WTC11 (cell line): ENCODE data around the gene E2F4. TPM values are rescaled to one million over a fixed set of nuclear protein-coding genes. Genes with fewer than 3 reads are reported as not detected.
A peak's percentile ranks its signal among the peaks of the same experiment; 100 is the strongest.

Experiments used
- ATAC-seq: fragments of 200-7000 bp; cut with Tn5 transposase; 2 replicates; pipeline ENCODE4 v1.10.0; 2021; ENCODE audit warnings: mild to moderate bottlenecking, moderate library complexity
- CTCF ChIA-PET: fragments of 300-600 bp; sonication (Branson Sonifier 250); formaldehyde crosslinking; loops from one replicate; lab custom pipeline; 2021; ENCODE audit warnings: antibody characterized with exemption; lab: Charles Lee
- POLR2A ChIA-PET: fragments of 350-600 bp; sonication (Branson Sonifier 250); formaldehyde crosslinking; loops from one replicate; lab custom pipeline; 2021; ENCODE audit warnings: antibody characterized with exemption; lab: Charles Lee
- DNase-seq: peaks from one replicate; pipeline ENCODE4 v3.0.0; 2021; ENCODE audit warnings: low spot score
- H3K27ac Mint-ChIP-seq: 2 replicates; pipeline ENCODE4 v1.8.0; 2021; ENCODE audit warnings: mixed read lengths
- H3K27me3 Mint-ChIP-seq: 2 replicates; pipeline ENCODE4 v1.8.0; 2021; ENCODE audit warnings: low read depth, mild to moderate bottlenecking, moderate library complexity, mixed read lengths
- H3K36me3 Mint-ChIP-seq: 2 replicates; pipeline ENCODE4 v1.8.0; 2021; ENCODE audit warnings: mixed read lengths
- H3K4me1 Mint-ChIP-seq: 2 replicates; pipeline ENCODE4 v1.8.0; 2022; ENCODE audit warnings: mixed read lengths
- H3K4me3 Mint-ChIP-seq: 2 replicates; pipeline ENCODE4 v1.8.0; 2021; ENCODE audit warnings: mild to moderate bottlenecking, moderate library complexity, mixed read lengths
- H3K9me3 Mint-ChIP-seq: 2 replicates; pipeline ENCODE4 v1.8.0; 2021; ENCODE audit warnings: mixed read lengths
- ATF6 ChIP-seq: sonication (generic); formaldehyde crosslinking; IDR thresholded peaks from 2 replicates; pipeline ENCODE4 v1.8.1; 2023; ENCODE audit warnings: mild to moderate bottlenecking, missing genetic modification reagents
- CREM ChIP-seq: sonication (generic); formaldehyde crosslinking; IDR thresholded peaks from 2 replicates; pipeline ENCODE4 v1.8.1; 2022; ENCODE audit warnings: mild to moderate bottlenecking, missing genetic modification reagents, moderate library complexity
- CTCF ChIP-seq: fragments of 200-600 bp; IDR thresholded peaks from 2 replicates; pipeline ENCODE4 v1.8.0; 2022; ENCODE audit warnings: antibody characterized with exemption
- E2F5 ChIP-seq: sonication (generic); formaldehyde crosslinking; IDR thresholded peaks from 2 replicates; pipeline ENCODE4 v1.8.1; 2022; ENCODE audit warnings: mild to moderate bottlenecking, moderate library complexity, missing genetic modification reagents
- ERG ChIP-seq: fragments of 250-450 bp; sonication (Bioruptor Pico); IDR thresholded peaks from 2 replicates; pipeline ENCODE4 v1.8.0; 2021; ENCODE audit warnings: mild to moderate bottlenecking
- ESRRA ChIP-seq: sonication (generic); formaldehyde crosslinking; IDR thresholded peaks from 2 replicates; pipeline ENCODE4 v1.8.1; 2022; ENCODE audit warnings: mild to moderate bottlenecking, missing genetic modification reagents, borderline replicate concordance
- GTF2I ChIP-seq: fragments of 250-450 bp; sonication (Bioruptor Pico); conservative IDR thresholded peaks from 2 replicates; pipeline ENCODE4 v1.4.0; 2021; ENCODE audit warnings: mild to moderate bottlenecking
- HMGXB4 ChIP-seq: sonication (generic); formaldehyde crosslinking; IDR thresholded peaks from 2 replicates; pipeline ENCODE4 v1.8.1; 2023; ENCODE audit warnings: mild to moderate bottlenecking, moderate library complexity, missing genetic modification reagents
- KAT7 ChIP-seq: sonication (generic); formaldehyde crosslinking; IDR thresholded peaks from 2 replicates; pipeline ENCODE4 v1.8.1; 2023; ENCODE audit warnings: missing genetic modification reagents, mild to moderate bottlenecking, borderline replicate concordance
- MXD4 ChIP-seq: fragments of 250-450 bp; sonication (Bioruptor Pico); IDR thresholded peaks from 2 replicates; pipeline ENCODE4 v1.8.0; 2021; ENCODE audit warnings: mild to moderate bottlenecking, moderate library complexity, borderline replicate concordance
- NR2C2 ChIP-seq: sonication (generic); formaldehyde crosslinking; IDR thresholded peaks from 2 replicates; pipeline ENCODE4 v1.8.0; 2022; ENCODE audit warnings: mild to moderate bottlenecking, missing genetic modification reagents
- PRRX2 ChIP-seq: fragments of 250-450 bp; sonication (Bioruptor Pico); IDR thresholded peaks from 2 replicates; pipeline ENCODE4 v1.8.0; 2021; ENCODE audit warnings: mild to moderate bottlenecking
- SMAD3 ChIP-seq: sonication (generic); formaldehyde crosslinking; IDR thresholded peaks from 2 replicates; pipeline ENCODE4 v1.8.0; 2022; ENCODE audit warnings: missing genetic modification reagents, mild to moderate bottlenecking, borderline replicate concordance
- STAT6 ChIP-seq: sonication (generic); formaldehyde crosslinking; conservative IDR thresholded peaks from 2 replicates; pipeline ENCODE4 v1.8.1; 2023; ENCODE audit warnings: mild to moderate bottlenecking, low read depth, missing genetic modification reagents, moderate library complexity
- USF2 ChIP-seq: sonication (generic); formaldehyde crosslinking; IDR thresholded peaks from 2 replicates; pipeline ENCODE4 v1.8.1; 2023; ENCODE audit warnings: mild to moderate bottlenecking, missing genetic modification reagents, moderate library complexity
- ZNF219 ChIP-seq: sonication (generic); formaldehyde crosslinking; IDR thresholded peaks from 2 replicates; pipeline ENCODE4 v1.8.0; 2023; ENCODE audit warnings: missing genetic modification reagents, mild to moderate bottlenecking, borderline replicate concordance
- ZNF263 ChIP-seq: sonication (generic); formaldehyde crosslinking; IDR thresholded peaks from 2 replicates; pipeline ENCODE4 v1.8.1; 2022; ENCODE audit warnings: low read depth, mild to moderate bottlenecking, moderate library complexity, missing genetic modification reagents
- ZNF281 ChIP-seq: sonication (generic); formaldehyde crosslinking; IDR thresholded peaks from 2 replicates; pipeline ENCODE4 v1.8.0; 2023; ENCODE audit warnings: mild to moderate bottlenecking, missing genetic modification reagents
- total RNA-seq: library from RNA; stranded (reverse); gene quantifications from 3 replicates; pipeline ENCODE4 v1.2.3, GENCODE V29; 2021

E2F4 gene
- total RNA-seq, 1 experiment from 2014 or later: 85.0 TPM

- ATAC-seq: no peak
- no peaks in the 10 kb centered on the region for H3K9me3 Mint-ChIP-seq
- H3K27ac Mint-ChIP-seq: no peak overlapping the region
- CTCF ChIA-PET: interaction anchor here (1.2 to 15.3 kb wide), 19 partner anchors 13 to 272 kb away, joined by 5 to 386 read pairs (median 11); partner anchors contain the start of genes CES3, E2F4, HSF4 and MATCAP1
- H3K4me3 Mint-ChIP-seq: no peak overlapping the region; the same call in 1 of the 2 replicates
- peaks cover 100% of the 10 kb centered on the region for H3K27me3 Mint-ChIP-seq
- DNase-seq: no peak
- peaks cover 21% of the 10 kb centered on the region for H3K4me1 Mint-ChIP-seq
- 0 out of 2 replicates have a peak, but pooled peaks have one; percentile 10 for TF ChIP-seq CTCF
- no peak for TF ChIP-seq KAT7
- TF ChIP-seq HMGXB4 (CRISPR knock-in tag): no peak
- peaks cover 2% of the 10 kb centered on the region; the same call in 1 of the 2 replicates for H3K36me3 Mint-ChIP-seq
- POLR2A ChIA-PET: no interaction called here
Observed at GRCh38 chr16:67156143-67156844, 35.7 kb upstream of the E2F4 start.

GRCh38 chr16:67157106-67157748 is 34.7 kb upstream of the E2F4 start:
- Mint-ChIP-seq H3K27ac (no peak overlapping the region), H3K9me3 (no peaks in the 10 kb centered on the region), H3K36me3 (peaks cover 2% of the 10 kb centered on the region; the same call in 1 of the 2 replicates), H3K4me1 (peaks cover 21% of the 10 kb centered on the region), H3K4me3 (no peak overlapping the region), H3K27me3 (peaks cover 100% of the 10 kb centered on the region)
- ChIA-PET CTCF (interaction anchor here (0.7 to 15.3 kb wide), 5 partner anchors 12 to 196 kb away, joined by 3 to 386 read pairs (median 5); partner anchors contain the start of genes CES3, HSF4 and NOL3), POLR2A (no interaction called here)
- DNase-seq (no peak), ATAC-seq (no peak)
- TF ChIP-seq E2F5 (CRISPR knock-in tag) (no peak), GTF2I (CRISPR knock-in tag) (no peak), PRRX2 (CRISPR knock-in tag) (no peak), ESRRA (CRISPR knock-in tag) (no peak), NR2C2 (no peak), MXD4 (CRISPR knock-in tag) (no peak), USF2 (no peak), ZNF219 (CRISPR knock-in tag) (no peak), CREM (CRISPR knock-in tag) (no peak), ZNF281 (CRISPR knock-in tag) (no peak), ERG (CRISPR knock-in tag) (no peak), ZNF263 (no peak), ATF6 (CRISPR knock-in tag) (no peak), SMAD3 (CRISPR knock-in tag) (no peak), STAT6 (no peak)
